Erythroblast (primary cell): ENCODE results near the gene FAXDC2.

Source experiments
- DNase-seq, 2 experiments: peaks; one replicate each; lab custom pipeline; 2025; lab: John Stamatoyannopoulos, UW
- GATA1 ChIP-seq: IDR thresholded peaks from 2 replicates; pipeline ENCODE4 v1.6.1; 2011; ENCODE audit warnings: low read depth, mild to moderate bottlenecking, control low read depth, low read length, moderate library complexity
- POLR2A ChIP-seq: IDR thresholded peaks from 2 replicates; pipeline ENCODE4 v1.6.1; 2011; ENCODE audit warnings: mild to moderate bottlenecking, low read length

FAXDC2 gene

GRCh38 chr5:154788212-154788611 lies 62.2 kb downstream of the FAXDC2 start:
- TF ChIP-seq POLR2A (no peak), GATA1 (no peak)

DNA sequence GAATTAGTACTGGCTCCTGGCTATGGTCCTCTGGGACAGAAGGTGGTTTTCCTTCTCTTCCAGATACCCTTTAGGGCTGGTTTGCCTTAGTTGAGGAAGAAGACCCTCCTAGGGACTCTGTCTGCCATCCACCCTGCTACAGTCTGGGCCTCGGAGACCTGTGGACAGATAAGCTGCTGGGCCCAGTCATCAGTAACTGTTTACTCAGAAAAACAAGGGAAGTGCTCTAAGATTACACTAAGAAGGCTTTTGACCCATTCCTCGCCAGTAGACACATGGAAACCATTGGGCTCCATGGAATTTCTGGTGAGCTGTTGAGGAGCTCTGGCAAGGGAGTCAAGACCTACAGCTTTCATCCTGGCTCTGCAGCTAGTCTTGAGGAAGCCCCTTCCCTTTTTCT lies 64.0 kb downstream of the FAXDC2 start:
- DNase-seq: peak; percentile 64 to 69
- no peak for TF ChIP-seq GATA1
- TF ChIP-seq POLR2A: no peak

More at GRCh38 chr5:154788212-154788611, 62.2 kb downstream of the FAXDC2 start:
- DNase-seq: no peak

DNA sequence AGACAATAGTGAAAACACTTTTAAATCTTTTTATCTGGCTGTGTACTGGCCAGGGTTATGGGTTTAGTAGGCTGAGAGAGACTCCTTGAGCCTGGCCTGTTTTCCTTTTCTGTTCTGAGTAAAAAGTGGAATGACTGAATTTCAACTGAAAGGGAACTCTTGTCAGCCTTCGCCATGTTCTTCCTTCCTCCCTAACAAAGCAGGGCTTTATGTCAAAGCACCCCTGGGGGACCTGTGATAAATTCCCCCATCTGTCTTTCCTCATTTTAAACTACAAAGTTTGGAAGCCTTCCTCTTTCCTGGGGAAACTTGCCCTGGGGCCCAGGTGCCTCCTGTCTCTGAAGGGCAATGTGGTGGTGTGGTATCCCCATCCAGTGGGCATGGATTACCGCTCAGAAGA lies 65.5 kb downstream of the FAXDC2 start:
- TF ChIP-seq GATA1 (no peak), POLR2A (no peak)
- no peak for DNase-seq

- peak in 1 of 2 experiments; percentile 43 for DNase-seq
- TF ChIP-seq POLR2A (no peak), GATA1 (no peak)
Measured at GRCh38 chr5:154783774-154784460, 66.5 kb downstream of the FAXDC2 start.

DNA sequence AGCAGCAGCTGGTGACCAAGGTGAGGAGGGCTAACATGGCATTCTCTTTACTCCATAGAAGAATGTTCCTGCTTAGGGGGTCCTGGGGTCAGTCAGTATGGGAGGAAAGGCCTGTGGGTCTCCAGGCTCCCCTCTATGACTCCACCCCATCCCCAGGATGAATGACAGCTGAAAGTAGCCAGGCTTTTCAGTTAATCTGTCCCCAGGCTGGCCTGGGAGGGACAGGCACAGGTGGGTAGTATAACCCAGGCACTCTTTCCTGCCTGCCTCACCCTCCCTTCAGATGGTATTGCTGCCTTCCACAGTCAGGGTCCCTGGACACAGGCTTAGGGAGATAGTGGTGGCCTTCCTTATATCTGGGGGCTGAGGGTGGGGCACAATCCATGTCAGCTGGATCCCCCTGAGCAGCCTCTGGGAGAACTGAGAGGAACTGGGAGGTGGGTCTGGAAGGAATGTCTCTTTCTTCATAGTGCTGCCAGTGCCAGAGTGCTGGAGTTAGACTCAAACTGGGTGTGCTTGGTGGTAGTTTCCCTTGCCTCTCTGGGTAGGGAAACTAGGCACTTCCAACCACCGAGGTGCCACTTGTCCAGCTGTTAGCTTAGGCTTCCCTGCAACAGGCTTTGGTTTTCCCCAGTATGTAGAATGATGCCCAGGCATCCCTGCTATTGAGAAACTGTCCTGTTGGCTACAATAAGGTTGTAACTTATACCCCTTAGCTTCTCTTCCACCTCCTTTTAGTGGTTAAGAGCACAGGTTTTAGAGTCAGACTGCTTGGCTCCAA lies 67.4 kb downstream of the FAXDC2 start:
- no peak for TF ChIP-seq POLR2A
- no peak for DNase-seq

DNA sequence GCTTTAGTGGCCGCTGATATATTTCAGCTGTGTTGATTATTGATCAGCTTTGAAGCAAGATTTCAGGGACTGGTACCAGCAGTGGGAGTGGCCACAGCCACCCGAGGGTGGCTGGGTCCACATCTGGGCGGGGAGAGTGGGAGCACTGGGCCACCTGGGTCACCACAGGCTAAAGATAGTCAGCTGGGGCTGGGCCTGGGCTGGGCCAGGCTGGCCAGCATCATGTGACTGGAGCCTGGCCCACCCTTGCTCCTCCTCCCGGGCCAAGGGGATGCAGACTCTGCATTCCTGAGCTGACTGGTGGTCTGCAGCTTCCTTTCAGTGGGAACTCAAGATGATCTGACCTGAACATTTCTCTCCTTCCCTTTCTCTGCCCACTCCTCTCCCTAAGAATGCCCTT lies 68.1 kb downstream of the FAXDC2 start:
- peak; percentile 75 to 77 for DNase-seq
- TF ChIP-seq POLR2A (no peak), GATA1 (no peak)

DNA sequence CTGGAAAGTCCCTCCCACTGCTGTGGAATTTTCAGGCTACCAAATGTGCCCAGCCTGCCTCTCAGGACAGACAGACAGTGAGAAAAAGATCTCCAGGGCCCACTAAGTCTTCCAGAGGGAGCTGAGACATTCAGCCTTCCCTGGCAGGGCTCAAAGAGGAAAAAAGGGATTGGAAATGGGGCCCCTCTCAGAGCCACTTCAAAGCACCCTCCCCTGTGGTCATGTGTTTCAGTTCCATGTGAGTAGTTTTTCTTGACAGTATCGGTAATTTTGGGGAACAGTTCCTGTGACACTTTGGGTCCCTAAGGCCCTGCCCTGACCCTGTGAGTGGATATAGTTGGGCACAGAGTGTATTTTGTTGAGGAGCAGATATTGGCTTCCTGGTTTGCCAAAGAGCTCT lies 70.3 kb downstream of the FAXDC2 start:
- TF ChIP-seq GATA1 (no peak), POLR2A (no peak)
- DNase-seq: no peak

DNA sequence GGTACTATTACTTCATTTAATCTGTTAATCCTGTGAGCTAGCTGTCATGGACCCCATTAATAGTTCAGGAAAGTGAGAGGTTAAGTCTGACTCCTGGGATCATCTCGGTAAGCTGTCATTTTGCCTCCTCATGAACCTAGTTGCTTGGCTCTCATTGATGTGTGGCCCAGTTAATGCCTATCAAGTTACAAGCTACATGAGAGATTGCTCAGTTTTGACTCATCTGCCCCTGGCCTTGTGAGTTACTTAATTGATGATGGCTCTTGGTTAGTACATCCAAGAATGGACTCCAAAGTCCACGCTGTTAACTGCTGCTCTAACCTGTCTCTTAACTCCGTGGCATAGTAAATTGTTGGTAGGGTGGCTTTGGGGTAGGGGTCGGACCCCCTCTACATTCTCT lies 71.3 kb downstream of the FAXDC2 start:
- no peak for TF ChIP-seq POLR2A
- TF ChIP-seq GATA1: no peak
- DNase-seq: peak in 1 of 2 experiments; percentile 49

DNA sequence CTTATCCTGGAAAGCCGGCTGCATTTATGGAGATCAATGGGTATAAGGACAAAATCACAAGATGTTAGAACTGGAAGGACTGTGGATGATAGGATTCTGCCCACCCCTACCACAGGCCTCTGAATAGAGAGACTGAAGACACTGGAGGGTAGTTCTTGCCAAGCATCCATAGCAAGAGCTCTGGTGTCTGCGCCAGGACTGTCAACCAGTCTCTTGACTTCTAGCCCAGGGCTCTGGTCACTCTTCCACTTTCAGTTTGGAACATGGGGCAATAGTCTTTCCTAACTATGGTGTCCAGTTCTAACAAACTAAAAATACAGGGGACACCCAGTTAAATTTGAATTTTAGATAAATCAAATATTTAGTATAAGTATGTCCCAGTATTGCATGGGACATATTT lies 71.9 kb downstream of the FAXDC2 start:
- DNase-seq: no peak
- TF ChIP-seq GATA1 (no peak), POLR2A (no peak)

GRCh38 chr5:154776167-154776566 lies 74.2 kb downstream of the FAXDC2 start:
- TF ChIP-seq POLR2A (peak; percentile 22), GATA1 (no peak)
- peak; percentile 89 to 92 for DNase-seq

DNA sequence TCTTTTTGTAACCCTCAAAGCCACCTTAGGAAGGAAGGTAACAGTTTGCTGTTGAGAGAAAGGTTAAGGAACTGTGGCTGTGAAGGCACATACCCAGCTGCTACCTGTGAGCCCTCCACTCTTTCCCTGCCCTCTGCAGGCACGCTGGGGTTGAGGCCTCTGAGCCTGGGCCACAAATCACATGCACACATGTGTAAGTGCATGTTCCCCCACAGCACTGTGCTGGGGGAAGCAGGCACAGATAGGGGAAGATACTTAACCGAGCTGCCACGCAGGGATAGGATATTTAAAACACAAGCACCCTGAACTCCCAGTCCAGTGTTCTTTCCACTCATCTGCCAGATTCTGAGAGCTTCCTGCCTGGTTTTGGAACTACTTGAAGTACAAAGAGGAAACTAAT lies 77.1 kb downstream of the FAXDC2 start:
- TF ChIP-seq POLR2A: no peak
- no peak for TF ChIP-seq GATA1
- peak; percentile 30 to 38 for DNase-seq

GRCh38 chr5:154771383-154771901 lies 79.0 kb downstream of the FAXDC2 start:
- DNase-seq: peak; percentile 36 to 42
- TF ChIP-seq GATA1 (no peak), POLR2A (no peak)

- TF ChIP-seq GATA1 (no peak), POLR2A (no peak)
- no peak for DNase-seq
Measured at GRCh38 chr5:154770111-154770510, 80.3 kb downstream of the FAXDC2 start.
